ENCODE measurements around the gene XAGE1A.
"Not testable (repeated sequence)": the region's sequence is repeated elsewhere in the genome, so short reads cannot be mapped to it uniquely, and the experiment has no call there.

DNA sequence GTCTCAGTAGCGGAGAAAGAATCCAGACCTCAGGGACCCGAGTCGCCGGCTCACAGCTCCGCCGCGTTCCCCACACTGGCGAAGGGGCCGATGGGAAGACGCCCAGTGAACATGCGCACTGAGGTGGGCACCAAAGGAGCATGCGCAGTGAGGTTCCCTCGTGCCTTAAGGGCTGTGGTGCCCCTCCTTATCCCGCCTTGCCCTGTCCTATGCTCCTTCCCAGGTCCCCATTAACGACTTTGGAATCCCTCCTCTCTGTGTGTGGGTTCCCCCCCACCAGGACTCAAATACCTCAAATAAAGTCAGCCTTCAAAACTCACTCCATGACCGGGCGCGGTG lies 21.3 kb downstream of the XAGE1A start, which contains the start of gene XAGE1B:
- TF ChIP-seq POLR2A, CTCF (IDR thresholded peaks at IDR 0.05): not testable (repeated sequence)
